GM12892 (cell line): ENCODE measurements around the gene MED13L.
"Not testable (repeated sequence)": the region's sequence is repeated elsewhere in the genome, so short reads cannot be mapped to it uniquely, and the experiment has no call there.

ENCODE experiments used
- DNase-seq: peaks from one replicate; pipeline ENCODE4 v3.0.0; 2011; ENCODE audit not compliant: insufficient read length
- FAIRE-seq: peaks from 2 replicates; lab custom pipeline; 2011; peaks lifted over from hg19 to GRCh38; lab: Jason Lieb, UNC
- POLR2A ChIP-seq: IDR thresholded peaks from 2 replicates; pipeline ENCODE4 v1.6.1; 2011; ENCODE audit warnings: low read depth, low read length, control low read depth
- POLR2AphosphoS5 ChIP-seq: IDR thresholded peaks from 2 replicates; pipeline ENCODE4 v1.6.1; 2011; ENCODE audit warnings: low read depth, low read length, control low read depth
- TAF1 ChIP-seq: IDR thresholded peaks from 2 replicates; pipeline ENCODE4 v1.6.1; 2011; ENCODE audit warnings: low read depth, mild to moderate bottlenecking, control low read depth, low read length, borderline replicate concordance

Gene MED13L

DNA sequence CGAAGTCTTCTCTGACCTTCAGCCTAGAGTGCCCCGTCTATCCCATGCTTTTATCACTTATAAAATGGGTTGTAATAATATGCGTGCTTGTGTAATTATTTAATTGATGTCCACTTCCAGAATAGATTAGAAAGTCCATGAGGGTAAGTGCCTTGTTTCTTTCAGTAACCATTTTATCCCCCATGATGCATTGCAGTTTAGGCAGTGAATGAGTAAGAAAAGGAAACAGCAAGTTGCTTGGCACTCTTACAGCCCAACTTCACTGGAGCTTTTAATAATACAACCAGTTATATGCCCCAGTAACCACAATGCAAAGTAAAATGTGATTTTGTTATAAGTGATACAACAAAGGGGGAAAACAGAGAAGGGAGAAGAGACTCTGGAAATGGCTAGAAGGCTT, 287.3 kb downstream of the MED13L start:
- no peak for TF ChIP-seq POLR2A
- TF ChIP-seq TAF1, result no peak
- no peak for TF ChIP-seq POLR2AphosphoS5
- FAIRE-seq, result no peak
- no peak for DNase-seq

DNA sequence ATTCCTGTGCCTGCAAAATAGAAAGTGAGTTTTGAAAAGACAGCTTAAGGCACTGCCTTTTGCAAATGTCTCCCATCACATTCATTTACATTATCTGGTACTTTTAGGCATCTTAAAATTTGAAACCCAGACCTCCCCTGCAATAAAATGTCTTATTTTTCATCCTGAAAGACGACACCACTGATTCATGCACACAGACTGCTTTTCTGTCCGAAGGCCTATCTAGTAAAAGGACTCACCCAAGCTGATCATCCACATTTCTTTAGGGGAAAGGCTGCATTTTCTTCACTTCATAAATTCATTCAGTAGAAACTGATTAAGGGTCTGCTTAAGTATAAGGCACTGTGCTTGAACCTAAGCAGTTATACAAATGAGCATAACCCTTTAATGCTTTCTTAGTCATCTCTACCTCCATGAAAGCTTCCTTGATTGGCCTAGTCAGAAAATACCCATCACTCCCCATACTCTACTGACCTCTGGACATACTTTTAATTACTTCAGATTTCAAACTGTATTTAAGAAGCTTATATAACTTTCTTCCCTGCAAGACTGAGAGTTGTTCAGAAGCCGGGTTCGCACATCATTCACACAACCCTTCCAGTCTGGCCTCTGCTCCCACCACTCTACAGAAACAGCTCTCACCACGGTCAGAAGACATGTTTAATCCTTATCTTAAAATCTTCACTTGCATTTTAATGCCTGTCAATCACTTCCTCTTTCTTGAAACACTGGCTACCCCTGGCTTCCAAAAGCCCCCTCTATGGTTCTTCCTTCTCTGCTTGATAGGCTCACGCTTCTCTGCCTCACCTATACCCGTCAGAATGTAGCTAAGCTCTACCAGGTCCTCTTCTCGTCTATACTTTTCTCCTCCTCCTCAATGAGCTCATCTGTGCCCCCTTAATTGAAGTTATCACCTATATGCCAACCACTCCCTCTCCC, 288.6 kb downstream of the MED13L start:
- TF ChIP-seq TAF1, result no peak
- TF ChIP-seq POLR2AphosphoS5, result no peak
- no peak for TF ChIP-seq POLR2A
- FAIRE-seq, result no peak
- no peak for DNase-seq

DNA sequence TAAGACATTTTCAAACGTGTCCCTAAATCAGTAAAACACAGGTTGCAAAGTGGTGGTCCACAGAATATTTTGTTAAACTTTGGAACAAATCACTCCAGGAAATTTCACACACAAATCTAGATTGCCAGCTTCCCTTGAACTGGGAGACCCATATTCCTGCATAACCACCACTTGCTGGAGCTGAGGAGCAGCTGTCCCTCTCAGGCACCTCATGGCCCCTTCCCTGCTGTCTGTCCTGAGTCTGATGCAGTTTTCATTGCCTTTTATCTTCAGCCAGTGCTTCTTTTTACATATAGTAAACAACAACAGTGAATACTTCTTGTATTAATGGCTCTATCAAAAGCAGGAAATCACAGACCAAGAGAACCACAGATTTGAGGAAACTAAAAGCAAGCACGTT, 289.3 kb downstream of the MED13L start:
- DNase-seq, result no peak
- FAIRE-seq, result no peak
- no peak for TF ChIP-seq TAF1
- no peak for TF ChIP-seq POLR2A
- TF ChIP-seq POLR2AphosphoS5, result no peak

DNA sequence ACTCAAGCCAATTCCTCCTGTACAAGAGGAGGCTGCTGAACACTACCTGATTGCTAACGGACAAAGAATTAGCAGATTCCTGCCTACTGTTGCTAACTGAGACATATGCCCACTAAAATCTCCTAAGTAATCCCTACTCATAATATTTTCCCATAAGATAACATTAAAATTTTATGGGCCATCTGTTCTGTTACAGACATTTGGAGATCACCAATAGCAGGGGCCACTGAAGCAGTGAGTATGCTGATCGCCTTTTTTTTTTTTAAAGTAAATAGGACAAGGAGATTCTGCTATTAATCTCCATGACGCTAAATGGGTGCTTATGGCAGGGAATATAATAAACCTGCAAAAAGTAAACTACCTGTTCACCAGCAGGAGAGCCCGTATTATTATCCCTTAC, 292.9 kb downstream of the MED13L start:
- DNase-seq (no peak), FAIRE-seq (no peak)
- no peak for TF ChIP-seq POLR2A
- TF ChIP-seq TAF1, result no peak
- no peak for TF ChIP-seq POLR2AphosphoS5

DNA sequence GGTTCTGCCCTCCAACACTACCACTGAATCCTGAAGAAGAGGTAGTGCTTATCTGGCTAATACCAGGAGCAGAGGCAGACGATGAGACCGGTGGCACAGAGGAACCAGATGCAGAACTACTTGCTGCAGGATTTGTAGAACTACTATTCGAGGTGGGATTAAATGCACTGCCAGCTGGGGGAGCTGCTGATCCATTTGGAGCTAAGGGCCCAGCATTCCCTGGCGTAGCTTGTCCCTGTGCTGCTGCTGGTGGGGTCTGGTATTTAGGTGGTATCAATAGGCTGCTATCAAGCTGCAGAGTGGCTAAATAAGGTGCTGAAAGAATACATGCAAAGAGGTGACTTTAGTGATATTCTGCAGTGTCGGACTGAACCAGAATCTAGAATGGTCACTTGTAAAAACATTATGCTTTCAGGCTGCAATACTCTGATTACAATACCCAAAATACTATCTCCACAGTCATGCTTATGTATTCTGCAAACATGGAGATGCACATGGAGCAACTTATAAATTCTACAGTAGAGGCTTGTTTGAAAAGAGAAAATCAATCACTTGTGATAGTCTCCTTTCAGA, 294.2 kb downstream of the MED13L start:
- DNase-seq, result no peak
- no peak for FAIRE-seq
- no peak for TF ChIP-seq POLR2A
- no peak for TF ChIP-seq POLR2AphosphoS5
- no peak for TF ChIP-seq TAF1

DNA sequence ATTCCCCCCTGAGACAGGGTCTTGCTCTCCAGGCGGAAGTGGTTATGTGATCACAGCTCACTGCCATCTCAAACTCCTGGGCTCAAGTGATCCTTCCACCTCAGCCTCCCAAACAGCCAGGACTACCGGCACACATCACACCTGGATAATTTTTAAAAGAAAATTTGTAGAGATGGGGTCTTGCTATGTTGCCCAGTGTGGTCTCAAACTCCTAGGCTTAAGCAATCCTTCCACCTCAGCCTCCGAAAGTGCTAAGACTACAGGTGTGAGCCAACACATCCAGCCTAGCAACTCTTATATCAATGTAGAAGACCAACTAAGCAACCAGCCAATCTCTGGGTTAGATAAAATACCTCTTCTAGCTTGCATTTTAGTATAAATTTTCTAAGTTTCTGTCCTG, 297.2 kb downstream of the MED13L start:
- no peak for DNase-seq
- FAIRE-seq, result no peak
- TF ChIP-seq POLR2AphosphoS5 (no peak), POLR2A (no peak), TAF1 (no peak)

DNA sequence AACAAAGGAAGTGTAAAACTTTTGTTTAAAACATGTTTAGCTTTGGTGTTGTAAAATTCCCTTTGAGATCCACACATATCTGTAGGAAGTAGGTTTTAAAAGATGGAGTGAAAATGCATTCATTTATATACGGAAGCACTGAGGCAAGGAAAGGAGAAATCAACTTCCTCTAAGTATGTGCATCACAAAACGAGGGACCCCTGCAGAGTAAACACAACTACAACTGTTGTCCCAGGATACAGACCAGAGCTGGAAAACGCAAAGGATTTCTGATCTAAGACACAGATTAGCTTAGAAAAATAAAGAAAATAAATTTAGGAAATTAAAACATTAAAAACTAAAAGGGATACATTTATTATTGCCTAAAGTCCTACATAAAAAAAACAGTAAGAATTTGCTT, 297.6 kb downstream of the MED13L start:
- DNase-seq (no peak), FAIRE-seq (no peak)
- no peak for TF ChIP-seq POLR2A
- TF ChIP-seq POLR2AphosphoS5, result no peak
- TF ChIP-seq TAF1, result no peak

DNA sequence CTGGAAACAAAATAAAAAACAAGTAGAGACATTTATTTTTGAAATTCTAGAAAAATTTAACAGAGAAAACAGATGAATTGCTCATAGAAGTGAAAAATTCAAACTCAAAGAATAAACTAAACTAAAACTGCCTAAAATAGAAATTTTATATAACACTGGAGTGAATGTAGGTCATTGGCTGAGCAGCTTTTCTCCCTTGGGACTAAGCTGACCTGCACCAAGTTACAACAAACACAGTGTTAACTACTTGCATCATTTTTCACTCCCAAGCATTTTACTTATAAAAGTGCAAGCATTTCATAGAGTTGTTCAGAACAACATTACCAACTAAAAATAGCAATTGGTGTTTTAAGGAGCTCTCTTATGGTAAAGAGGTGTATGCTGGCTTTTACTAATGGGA, 298.1 kb downstream of the MED13L start:
- TF ChIP-seq POLR2AphosphoS5 (no peak), POLR2A (no peak), TAF1 (no peak)
- DNase-seq (no peak), FAIRE-seq (no peak)

DNA sequence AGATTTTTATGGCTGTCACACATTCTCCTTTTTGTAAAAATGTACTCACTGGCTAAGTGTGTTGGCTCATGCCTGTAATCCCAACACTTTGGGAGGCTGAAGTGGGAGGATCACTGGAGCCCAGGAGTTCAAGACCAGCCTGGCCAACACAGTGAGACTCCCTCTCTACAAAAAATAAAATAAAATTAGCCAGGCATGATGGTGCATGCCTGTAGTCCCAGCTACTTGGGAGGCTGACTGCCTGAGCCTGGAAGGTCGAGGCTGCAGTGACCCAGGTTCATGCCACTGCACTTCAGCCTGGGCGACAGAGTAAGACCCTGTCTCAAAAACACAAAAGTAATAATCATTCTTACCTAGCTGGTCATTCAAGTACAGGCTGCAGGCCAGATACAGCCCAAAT, 300.7 kb downstream of the MED13L start:
- not testable (repeated sequence) for FAIRE-seq, DNase-seq

DNA sequence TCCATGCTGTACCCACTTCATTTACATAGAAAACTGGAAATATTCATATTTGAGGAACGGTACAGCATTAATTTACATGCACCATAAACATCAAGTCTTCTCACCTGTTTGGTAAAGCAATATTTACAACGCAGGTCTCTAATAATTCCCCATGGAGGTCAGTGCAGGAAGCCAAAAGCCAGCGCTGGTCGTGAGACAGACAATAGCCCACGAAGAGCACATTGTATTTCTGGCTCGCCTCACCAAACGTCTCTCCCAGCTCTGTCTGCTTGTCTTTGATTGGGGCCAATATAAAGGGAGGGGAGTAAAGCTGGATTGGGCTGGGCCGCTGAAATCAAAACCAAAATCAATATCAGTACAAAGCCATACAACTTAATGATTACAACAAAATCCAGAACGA, 302.1 kb downstream of the MED13L start:
- TF ChIP-seq TAF1 (no peak), POLR2A (no peak), POLR2AphosphoS5 (no peak)
- DNase-seq (no peak), FAIRE-seq (no peak)

DNA sequence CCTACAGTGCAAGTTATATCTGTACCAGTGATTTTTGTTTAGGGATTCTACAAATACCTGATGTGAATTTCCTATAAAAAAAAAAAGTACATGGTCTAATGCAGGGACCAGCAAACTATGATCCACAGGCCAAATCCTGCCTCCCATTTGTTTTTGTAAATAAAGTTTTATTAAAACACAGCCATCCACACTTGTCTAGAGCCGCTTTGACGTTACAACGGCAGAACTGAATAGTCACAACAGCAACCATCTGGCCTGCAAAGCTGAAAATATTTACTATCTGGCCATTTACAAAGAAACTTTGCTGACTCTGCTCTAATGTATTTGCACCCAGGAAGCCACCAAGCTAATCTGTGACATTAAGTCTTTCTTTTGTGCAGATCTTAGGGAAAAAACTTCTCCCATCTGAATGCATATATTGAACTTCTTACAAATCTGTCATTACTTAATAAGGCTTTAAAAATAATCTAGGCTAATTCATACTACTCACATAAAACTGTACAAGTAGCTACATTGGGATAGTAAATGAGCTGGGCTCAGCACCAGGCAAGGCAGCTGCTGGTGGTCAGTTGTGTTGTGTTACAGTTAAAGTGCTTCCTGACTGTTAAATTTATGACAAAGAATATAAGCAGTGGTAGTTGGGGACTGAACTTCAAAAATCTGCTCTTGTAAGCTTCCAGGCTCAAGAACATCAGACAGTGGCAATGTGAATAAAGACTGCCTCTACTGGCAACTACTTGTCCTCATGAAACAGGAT, 303.3 kb downstream of the MED13L start:
- DNase-seq (no peak), FAIRE-seq (no peak)
- no peak for TF ChIP-seq POLR2A
- no peak for TF ChIP-seq TAF1
- no peak for TF ChIP-seq POLR2AphosphoS5

DNA sequence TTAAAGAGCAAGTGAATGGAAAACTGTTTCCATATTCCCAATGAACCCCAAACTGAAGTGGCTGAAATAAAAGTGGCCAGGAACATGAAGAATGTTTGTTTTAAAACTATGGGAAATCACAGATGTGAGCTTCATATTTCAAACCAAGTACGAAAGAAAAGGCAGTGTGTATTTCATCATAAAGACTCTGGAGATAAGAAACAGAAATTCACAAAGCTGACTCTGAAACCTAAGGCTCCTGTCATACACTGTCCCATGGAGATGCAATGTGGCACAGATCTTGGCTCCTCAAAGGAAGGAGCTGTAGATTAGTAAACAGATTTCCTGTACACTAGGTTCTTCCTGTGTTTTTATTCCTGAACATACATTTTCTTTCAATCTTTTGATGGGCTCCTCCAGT, 304.4 kb downstream of the MED13L start:
- no peak for FAIRE-seq
- no peak for DNase-seq
- TF ChIP-seq POLR2AphosphoS5 (no peak), TAF1 (no peak), POLR2A (no peak)
